GM21515 (cell line): Measurements from ENCODE around the gene CXorf38.
A peak's percentile ranks its signal among the peaks of the same experiment; 100 is the strongest.
"Not testable (repeated sequence)": the region's sequence is repeated elsewhere in the genome, so short reads cannot be mapped to it uniquely, and the experiment has no call there.

Source experiments
- ATAC-seq: cut with Tn5 transposase; IDR thresholded peaks from one replicate; pipeline ENCODE4 v1.9.1; 2021; ENCODE audit not compliant: unreplicated experiment

Gene CXorf38

GRCh38 chrX:40628506-40628905, 18.9 kb downstream of the CXorf38 start:
- no peak for ATAC-seq

GRCh38 chrX:40625294-40625693, 22.1 kb downstream of the CXorf38 start:
- no peak for ATAC-seq

GRCh38 chrX:40623665-40624064, 23.7 kb downstream of the CXorf38 start:
- no peak for ATAC-seq

GRCh38 chrX:40623139-40623536, 24.2 kb downstream of the CXorf38 start, which contains the start of gene MPC1L:
Gene MPC1L (plus strand): TSS chrX:40623428. CDS start chrX:40623566, 138 bp downstream.
- ATAC-seq = no peak

GRCh38 chrX:40622479-40623138, 24.8 kb downstream of the CXorf38 start:
- ATAC-seq = no peak

- no peak for ATAC-seq
Measured at GRCh38 chrX:40617566-40617965, 29.8 kb downstream of the CXorf38 start.

GRCh38 chrX:40615976-40616375, 31.4 kb downstream of the CXorf38 start:
- ATAC-seq = no peak

- ATAC-seq = no peak
Measured at GRCh38 chrX:40612511-40612910, 34.9 kb downstream of the CXorf38 start.

GRCh38 chrX:40607381-40607780, 40.0 kb downstream of the CXorf38 start:
- ATAC-seq = no peak

GRCh38 chrX:40603446-40603845, 43.9 kb downstream of the CXorf38 start:
- ATAC-seq = no peak

GRCh38 chrX:40589616-40590321, 57.6 kb downstream of the CXorf38 start:
- ATAC-seq = not testable (repeated sequence)

GRCh38 chrX:40587623-40588022, 59.7 kb downstream of the CXorf38 start:
- ATAC-seq = not testable (repeated sequence)

- ATAC-seq = no peak
Measured at GRCh38 chrX:40582811-40583210, 64.5 kb downstream of the CXorf38 start.

GRCh38 chrX:40582178-40582577, 65.2 kb downstream of the CXorf38 start:
- ATAC-seq = not testable (repeated sequence)

- peak; percentile 5 for ATAC-seq
Measured at GRCh38 chrX:40581336-40581920, 65.9 kb downstream of the CXorf38 start.

- ATAC-seq = peak; percentile 96
Measured at GRCh38 chrX:40580537-40581335, 66.6 kb downstream of the CXorf38 start, which contains the start of gene ATP6AP2. Gene ATP6AP2 (plus strand): TSS chrX:40580970. CDS start chrX:40581066, 96 bp downstream.

GRCh38 chrX:40579900-40580536, 67.3 kb downstream of the CXorf38 start:
- no peak for ATAC-seq

GRCh38 chrX:40579141-40579540, 68.2 kb downstream of the CXorf38 start:
- ATAC-seq = no peak

GRCh38 chrX:40578039-40578695, 69.2 kb downstream of the CXorf38 start:
- ATAC-seq = no peak
